ENCODE measurements around the gene ZNF471. TPM values are rescaled to one million over a fixed set of nuclear protein-coding genes. Genes with fewer than 3 reads are reported as not detected.
A peak's percentile ranks its signal among the peaks of the same experiment; 100 is the strongest.

Gene ZNF471
- polyA plus RNA-seq, 1 donor from 2014 or later, result 0.14 TPM

- Mint-ChIP-seq H3K36me3 (peaks cover 19% of the 10 kb centered on the region), H3K27me3 (no peaks in the 10 kb centered on the region), H3K4me1 (peaks cover 0 to 1% (median 0%) of the 10 kb centered on the region in 3 donors), H3K4me3 (no peak overlapping the region), H3K27ac (no peak overlapping the region), H3K9me3 (peaks cover 24 to 38% (median 36%) of the 10 kb centered on the region in 3 donors)
Measured at GRCh38 chr19:56547535-56547934, 39.9 kb downstream of the ZNF471 start.

- Mint-ChIP-seq H3K27me3 (no peaks in the 10 kb centered on the region), H3K36me3 (peaks cover 14% of the 10 kb centered on the region), H3K9me3 (peaks cover 23 to 45% (median 38%) of the 10 kb centered on the region in 3 donors), H3K4me1 (peaks cover 0 to 3% (median 0%) of the 10 kb centered on the region in 3 donors), H3K4me3 (no peak overlapping the region), H3K27ac (no peak overlapping the region)
Measured at GRCh38 chr19:56554272-56554869, 46.7 kb downstream of the ZNF471 start.

- Mint-ChIP-seq H3K27me3 (no peaks in the 10 kb centered on the region), H3K4me1 (peaks cover 4 to 10% (median 6%) of the 10 kb centered on the region in 3 donors), H3K36me3 (peaks cover 9% of the 10 kb centered on the region), H3K9me3 (peaks cover 13 to 55% (median 41%) of the 10 kb centered on the region in 3 donors), H3K4me3 (no peak overlapping the region), H3K27ac (peak overlapping the region in 1 of 3 donors; percentile 4)
Measured at GRCh38 chr19:56562766-56563165, 55.1 kb downstream of the ZNF471 start.

- Mint-ChIP-seq H3K36me3 (peaks cover 26% of the 10 kb centered on the region), H3K27ac (peak overlapping the region; percentile 70 to 96 (median 78)), H3K4me3 (peak overlapping the region; percentile 93 to 99 (median 96)), H3K27me3 (no peaks in the 10 kb centered on the region), H3K4me1 (peaks cover 6 to 13% (median 7%) of the 10 kb centered on the region in 3 donors), H3K9me3 (peaks cover 12 to 41% (median 34%) of the 10 kb centered on the region in 3 donors)
Measured at GRCh38 chr19:56566904-56567273, 59.2 kb downstream of the ZNF471 start.

- Mint-ChIP-seq H3K36me3 (peaks cover 26% of the 10 kb centered on the region), H3K4me1 (peaks cover 6 to 13% (median 7%) of the 10 kb centered on the region in 3 donors), H3K9me3 (peaks cover 12 to 40% (median 34%) of the 10 kb centered on the region in 3 donors), H3K4me3 (peak within 1 kb of the TSS; percentile 93 to 99 (median 96)), H3K27ac (peak within 1 kb of the TSS; percentile 70 to 96 (median 78)), H3K27me3 (no peaks in the 10 kb centered on the region)
Measured at GRCh38 chr19:56567274-56568120, 59.8 kb downstream of the ZNF471 start, which contains the start of gene ZNF470. Gene ZNF470 (plus strand): TSS chr19:56567468. CDS start chr19:56570312, 2,844 bp downstream.

- peaks cover 14 to 46% (median 41%) of the 10 kb centered on the region in 3 donors for H3K9me3 Mint-ChIP-seq
- peaks cover 0 to 4% (median 4%) of the 10 kb centered on the region in 3 donors for H3K4me1 Mint-ChIP-seq
- H3K27ac Mint-ChIP-seq, result no peak overlapping the region
- H3K4me3 Mint-ChIP-seq, result no peak overlapping the region
- no peaks in the 10 kb centered on the region for H3K27me3 Mint-ChIP-seq
- peaks cover 46% of the 10 kb centered on the region for H3K36me3 Mint-ChIP-seq
Measured at GRCh38 chr19:56572589-56572988, 64.9 kb downstream of the ZNF471 start.

- Mint-ChIP-seq H3K27ac (no peak overlapping the region), H3K4me3 (no peak overlapping the region), H3K4me1 (no peaks in the 10 kb centered on the region), H3K27me3 (no peaks in the 10 kb centered on the region), H3K36me3 (peaks cover 43% of the 10 kb centered on the region), H3K9me3 (peaks cover 15 to 54% (median 44%) of the 10 kb centered on the region in 3 donors)
Measured at GRCh38 chr19:56573914-56574313, 66.3 kb downstream of the ZNF471 start.

- H3K9me3 Mint-ChIP-seq, result peaks cover 17 to 55% (median 52%) of the 10 kb centered on the region in 3 donors
- H3K27me3 Mint-ChIP-seq, result no peaks in the 10 kb centered on the region
- H3K27ac Mint-ChIP-seq, result peak overlapping the region in 1 of 3 donors; percentile 82
- no peak overlapping the region for H3K4me3 Mint-ChIP-seq
- H3K36me3 Mint-ChIP-seq, result peaks cover 21% of the 10 kb centered on the region
- no peaks in the 10 kb centered on the region for H3K4me1 Mint-ChIP-seq
Measured at GRCh38 chr19:56577719-56578602, 70.3 kb downstream of the ZNF471 start.

Other genes with a start within 250 kb of the ZNF471 start
- not detected for gene EDDM13, start 235.1 kb upstream of the ZNF471 start, polyA plus RNA-seq
- 7.0 TPM for gene ZSCAN5A, start 193.0 kb upstream of the ZNF471 start, polyA plus RNA-seq
- gene ZNF582, start 114.3 kb upstream of the ZNF471 start, polyA plus RNA-seq, result 7.3 TPM
- 10.1 TPM for gene ZNF583, start 103.5 kb upstream of the ZNF471 start, polyA plus RNA-seq
- gene ZNF667, start 30.5 kb upstream of the ZNF471 start, polyA plus RNA-seq, result 0.74 TPM
- 1.1 TPM for gene ZFP28, start 31.1 kb downstream of the ZNF471 start, polyA plus RNA-seq
- 2.1 TPM for gene ZNF470, start 59.6 kb downstream of the ZNF471 start, polyA plus RNA-seq
- 11.1 TPM for gene ZNF71, start 87.4 kb downstream of the ZNF471 start, polyA plus RNA-seq
- not detected for gene SMIM17, start 135.3 kb downstream of the ZNF471 start, polyA plus RNA-seq
- gene ZNF835, start 163.9 kb downstream of the ZNF471 start, polyA plus RNA-seq, result 6.0 TPM